Measurements from ENCODE around the gene CA4. TPM values are rescaled to one million over a fixed set of nuclear protein-coding genes. Genes with fewer than 3 reads are reported as not detected.

Gene CA4
- total RNA-seq, 1 donor from 2014 or later = 14.1 TPM

GRCh38 chr17:60134396-60135150, 15.2 kb upstream of the CA4 start:
- no peak overlapping the region for H3K27ac ChIP-seq
- peaks cover 25% of the 10 kb centered on the region for H3K4me1 Mint-ChIP-seq
- no peaks in the 10 kb centered on the region for H3K9me3 Mint-ChIP-seq
- peaks cover 10% of the 10 kb centered on the region for H4K20me1 ChIP-seq (ENCODE audit: low read depth)
- TF ChIP-seq EZH2 (IDR thresholded peaks at IDR 0.05) (no peak), EZH2phosphoT487 (IDR thresholded peaks at IDR 0.05) (no peak), CTCF (IDR thresholded peaks at IDR 0.05) (no peak)
- DNase-seq (ENCODE audit: low spot score) = no peak
- peaks cover 14% of the 10 kb centered on the region for H3F3A ChIP-seq (ENCODE audit: low read depth)
- H3K36me3 Mint-ChIP-seq = peaks cover 6% of the 10 kb centered on the region
- H3K4me2 ChIP-seq = peak overlapping the region; percentile 90
- peaks cover 3% of the 10 kb centered on the region for H3K79me2 ChIP-seq (ENCODE audit: low read depth)
- peak overlapping the region; percentile 96 for H3K4me3 Mint-ChIP-seq
- peak overlapping the region; percentile 42 for H3K9ac ChIP-seq
- no peaks in the 10 kb centered on the region for H3K36me3 ChIP-seq
- peaks cover 16% of the 10 kb centered on the region for H3K27me3 Mint-ChIP-seq (ENCODE audit: insufficient read depth, low read depth)
- H3K4me3 ChIP-seq = peak overlapping the region; percentile 69
- peaks cover 11% of the 10 kb centered on the region for H3K4me1 ChIP-seq
- no peaks in the 10 kb centered on the region for H3K9me3 ChIP-seq (ENCODE audit: low read depth)
- H3K27ac Mint-ChIP-seq = no peak overlapping the region
- no peak overlapping the region for H2AFZ ChIP-seq (replicated peaks)
- peaks cover 38% of the 10 kb centered on the region for H3K27me3 ChIP-seq

GRCh38 chr17:60135151-60135950, 14.4 kb upstream of the CA4 start:
- Histone ChIP-seq H3K27me3 (peaks cover 46% of the 10 kb centered on the region), H4K20me1 (ENCODE audit: low read depth) (peaks cover 16% of the 10 kb centered on the region), H3K36me3 (no peaks in the 10 kb centered on the region), H3K4me2 (peak overlapping the region; percentile 90), H2AFZ (replicated peaks) (peak overlapping the region; percentile 54), H3K4me3 (peak overlapping the region; percentile 69), H3K79me2 (ENCODE audit: low read depth) (peaks cover 3% of the 10 kb centered on the region), H3K9ac (peak overlapping the region; percentile 42), H3F3A (ENCODE audit: low read depth) (peaks cover 15% of the 10 kb centered on the region), H3K27ac (no peak overlapping the region), H3K4me1 (peaks cover 11% of the 10 kb centered on the region), H3K9me3 (ENCODE audit: low read depth) (no peaks in the 10 kb centered on the region)
- no peaks in the 10 kb centered on the region for H3K9me3 Mint-ChIP-seq
- peak; percentile 95 for DNase-seq (ENCODE audit: low spot score)
- peak overlapping the region; percentile 1 for H3K27ac Mint-ChIP-seq
- H3K4me3 Mint-ChIP-seq = peak overlapping the region; percentile 96
- H3K4me1 Mint-ChIP-seq = peaks cover 25% of the 10 kb centered on the region
- TF ChIP-seq EZH2phosphoT487 (IDR thresholded peaks at IDR 0.05) (no peak), EZH2 (IDR thresholded peaks at IDR 0.05) (no peak), CTCF (IDR thresholded peaks at IDR 0.05) (no peak)
- peaks cover 6% of the 10 kb centered on the region for H3K36me3 Mint-ChIP-seq
- H3K27me3 Mint-ChIP-seq (ENCODE audit: insufficient read depth, low read depth) = peaks cover 23% of the 10 kb centered on the region

- Histone ChIP-seq H3K4me3 (peak overlapping the region; percentile 69), H3K9me3 (ENCODE audit: low read depth) (no peaks in the 10 kb centered on the region), H3F3A (ENCODE audit: low read depth) (peaks cover 23% of the 10 kb centered on the region), H4K20me1 (ENCODE audit: low read depth) (peaks cover 23% of the 10 kb centered on the region), H3K4me2 (peak overlapping the region; percentile 90), H3K9ac (no peak overlapping the region), H3K27ac (no peak overlapping the region), H3K79me2 (ENCODE audit: low read depth) (peaks cover 3% of the 10 kb centered on the region), H3K27me3 (peaks cover 54% of the 10 kb centered on the region), H2AFZ (replicated peaks) (no peak overlapping the region), H3K36me3 (no peaks in the 10 kb centered on the region), H3K4me1 (peaks cover 16% of the 10 kb centered on the region)
- Mint-ChIP-seq H3K27ac (peak overlapping the region; percentile 68), H3K4me3 (peak overlapping the region; percentile 96), H3K27me3 (ENCODE audit: insufficient read depth, low read depth) (peaks cover 31% of the 10 kb centered on the region), H3K9me3 (no peaks in the 10 kb centered on the region), H3K4me1 (peaks cover 30% of the 10 kb centered on the region), H3K36me3 (peaks cover 6% of the 10 kb centered on the region)
- TF ChIP-seq EZH2 (IDR thresholded peaks at IDR 0.05) = no peak
- no peak for TF ChIP-seq EZH2phosphoT487 (IDR thresholded peaks at IDR 0.05)
- TF ChIP-seq CTCF (IDR thresholded peaks at IDR 0.05) = no peak
- no peak for DNase-seq (ENCODE audit: low spot score)
Measured at GRCh38 chr17:60135951-60136666, 13.7 kb upstream of the CA4 start.
